IMR-90 (cell line): ENCODE data around the gene SYNGR4.

ENCODE experiments used
- CHD1 ChIP-seq: IDR thresholded peaks from 2 replicates; pipeline ENCODE4 v1.6.1; 2012; ENCODE audit warnings: low read depth, low read length, improper control_type of control experiment
- POLR2A ChIP-seq: IDR thresholded peaks from 2 replicates; pipeline ENCODE4 v1.6.1; 2012; ENCODE audit warnings: mild to moderate bottlenecking, low read depth, low read length
- SMC3 ChIP-seq: fragments of 150-350 bp; IDR thresholded peaks from 2 replicates; pipeline ENCODE4 v1.6.1; 2016; ENCODE audit warnings: low read depth, mild to moderate bottlenecking, antibody characterized with exemption, low read length, moderate library complexity
- TF ChIP-seq, protein P1 (sequence below): conservative IDR thresholded peaks from 2 replicates; pipeline ENCODE4 v1.5.1; 2012; ENCODE audit warnings: mild to moderate bottlenecking, low read depth, low read length, improper control_type of control experiment

DNA sequence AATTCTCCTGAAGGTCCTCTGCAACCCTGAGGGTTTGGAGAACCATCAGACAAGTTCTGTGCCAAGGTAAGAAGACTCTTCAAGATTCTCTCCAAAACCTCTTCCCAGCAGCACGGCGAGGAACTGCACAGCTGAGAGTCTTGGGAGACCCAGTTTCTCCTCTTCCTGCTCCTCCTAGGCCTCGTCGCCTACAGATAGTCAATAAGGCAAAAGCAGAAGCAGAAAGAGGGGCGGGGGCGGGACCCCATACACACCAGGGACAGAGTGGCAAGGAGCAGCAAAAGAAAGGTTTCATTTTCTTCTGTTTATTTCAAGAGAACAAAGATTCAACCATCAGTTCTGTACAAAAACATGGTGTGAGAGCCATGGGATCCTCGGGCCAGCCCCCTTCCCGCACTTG, 18.1 kb downstream of the SYNGR4 start:
- TF ChIP-seq, protein P1, sequence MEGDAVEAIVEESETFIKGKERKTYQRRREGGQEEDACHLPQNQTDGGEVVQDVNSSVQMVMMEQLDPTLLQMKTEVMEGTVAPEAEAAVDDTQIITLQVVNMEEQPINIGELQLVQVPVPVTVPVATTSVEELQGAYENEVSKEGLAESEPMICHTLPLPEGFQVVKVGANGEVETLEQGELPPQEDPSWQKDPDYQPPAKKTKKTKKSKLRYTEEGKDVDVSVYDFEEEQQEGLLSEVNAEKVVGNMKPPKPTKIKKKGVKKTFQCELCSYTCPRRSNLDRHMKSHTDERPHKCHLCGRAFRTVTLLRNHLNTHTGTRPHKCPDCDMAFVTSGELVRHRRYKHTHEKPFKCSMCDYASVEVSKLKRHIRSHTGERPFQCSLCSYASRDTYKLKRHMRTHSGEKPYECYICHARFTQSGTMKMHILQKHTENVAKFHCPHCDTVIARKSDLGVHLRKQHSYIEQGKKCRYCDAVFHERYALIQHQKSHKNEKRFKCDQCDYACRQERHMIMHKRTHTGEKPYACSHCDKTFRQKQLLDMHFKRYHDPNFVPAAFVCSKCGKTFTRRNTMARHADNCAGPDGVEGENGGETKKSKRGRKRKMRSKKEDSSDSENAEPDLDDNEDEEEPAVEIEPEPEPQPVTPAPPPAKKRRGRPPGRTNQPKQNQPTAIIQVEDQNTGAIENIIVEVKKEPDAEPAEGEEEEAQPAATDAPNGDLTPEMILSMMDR, result no peak
- TF ChIP-seq POLR2A (no peak), CHD1 (no peak), SMC3 (no peak)
